Ovary (tissue), 3 donors: ENCODE results near the gene FBXW5.

Source experiments
- CTCF ChIP-seq, 3 donors: fragments of 450-650 bp in 2 of 3; fragments of 200-600 bp in 1 of 3; IDR thresholded peaks; one replicate each; pipeline versions ENCODE4 v1.5.1 to v1.8.0; 2016 to 2022; ENCODE audit warnings: antibody characterized with exemption in 3 of 3, mild to moderate bottlenecking in 1 of 3
- POLR2A ChIP-seq: fragments of 450-650 bp; IDR thresholded peaks from one replicate; pipeline ENCODE4 v1.6.1; 2017; ENCODE audit warnings: antibody characterized with exemption, mild to moderate bottlenecking, moderate library complexity
- donor health status: DM: no; HTN: no; CAD: no.

DNA sequence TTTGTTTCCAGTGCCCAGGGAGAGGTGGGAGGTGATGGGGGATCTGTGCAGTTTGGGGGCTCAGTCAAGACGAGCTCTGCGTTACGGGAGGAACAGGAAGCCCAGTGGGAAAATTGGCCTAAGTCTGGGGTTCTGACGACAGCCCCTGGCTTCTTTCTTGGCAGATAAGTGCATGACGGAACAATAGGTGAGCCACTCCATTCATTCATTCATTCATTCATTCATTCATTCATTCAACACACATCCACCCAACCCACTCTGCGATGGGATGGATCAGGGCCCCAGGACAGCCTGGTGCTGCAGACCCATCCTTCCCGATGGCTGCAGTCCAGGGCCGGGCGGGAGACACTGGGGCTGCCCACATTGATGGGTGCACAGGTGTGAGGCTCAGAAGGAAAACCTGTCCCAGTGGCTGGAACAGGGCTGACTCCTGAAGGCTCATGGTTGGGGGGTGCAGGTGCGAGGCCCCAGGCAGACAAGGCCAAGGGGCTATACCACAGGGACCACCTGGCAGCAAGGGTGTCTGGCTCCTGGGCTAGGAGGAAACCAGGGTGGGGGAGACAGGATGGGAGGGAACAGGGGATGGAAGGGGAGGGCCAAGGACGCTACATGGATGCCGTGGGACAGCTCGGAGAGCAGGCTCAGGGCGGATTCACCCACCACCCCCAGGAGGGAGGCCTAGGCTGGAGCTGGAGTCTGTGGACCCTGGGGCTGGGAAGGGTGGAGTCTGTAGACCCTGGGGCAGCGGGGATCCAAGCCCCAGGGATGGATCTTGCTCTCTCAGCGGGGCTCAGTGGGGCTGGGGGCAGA is 36.3 kb upstream of the FBXW5 start:
- TF ChIP-seq CTCF (IDR thresholded peaks at IDR 0.05) (no peak), POLR2A (no peak)
